NCI-H524 treated with DMSO at 0.1 percent for 48 hours (cell line): Measurements from ENCODE around the gene EYS.
"Not testable (repeated sequence)": the region's sequence is repeated elsewhere in the genome, so short reads cannot be mapped to it uniquely, and the experiment has no call there.

Source experiments
- DNase-seq: peaks from one replicate; lab custom pipeline; 2025; lab: John Stamatoyannopoulos, UW

EYS gene

GRCh38 chr6:63899550-63899949 is 1807.5 kb downstream of the EYS start:
- no peak for DNase-seq

GRCh38 chr6:63897952-63898351 is 1809.1 kb downstream of the EYS start:
- DNase-seq = no peak

GRCh38 chr6:63897459-63897858 is 1809.6 kb downstream of the EYS start:
- DNase-seq = no peak

- no peak for DNase-seq
Observed at GRCh38 chr6:63888416-63888815, 1818.6 kb downstream of the EYS start.

- not testable (repeated sequence) for DNase-seq
Observed at GRCh38 chr6:63887804-63888203, 1819.2 kb downstream of the EYS start.

GRCh38 chr6:63887002-63887751 is 1819.8 kb downstream of the EYS start:
- DNase-seq = no peak

- DNase-seq = no peak
Observed at GRCh38 chr6:63886341-63886740, 1820.7 kb downstream of the EYS start.

GRCh38 chr6:63883597-63883996 is 1823.4 kb downstream of the EYS start:
- DNase-seq = no peak

- DNase-seq = no peak
Observed at GRCh38 chr6:63882208-63882607, 1824.8 kb downstream of the EYS start.

GRCh38 chr6:63881791-63882190 is 1825.2 kb downstream of the EYS start:
- no peak for DNase-seq

- DNase-seq = no peak
Observed at GRCh38 chr6:63872233-63872632, 1834.8 kb downstream of the EYS start.

- no peak for DNase-seq
Observed at GRCh38 chr6:63868351-63868750, 1838.7 kb downstream of the EYS start.

- no peak for DNase-seq
Observed at GRCh38 chr6:63864671-63865318, 1842.2 kb downstream of the EYS start.

- no peak for DNase-seq
Observed at GRCh38 chr6:63864061-63864460, 1843.0 kb downstream of the EYS start.

GRCh38 chr6:63862486-63863198 is 1844.4 kb downstream of the EYS start:
- no peak for DNase-seq

- no peak for DNase-seq
Observed at GRCh38 chr6:63859528-63859927, 1847.5 kb downstream of the EYS start.

GRCh38 chr6:63858691-63859090 is 1848.3 kb downstream of the EYS start:
- DNase-seq = no peak

GRCh38 chr6:63856271-63856670 is 1850.8 kb downstream of the EYS start:
- no peak for DNase-seq

GRCh38 chr6:63844287-63844686 is 1862.7 kb downstream of the EYS start:
- no peak for DNase-seq

GRCh38 chr6:63839485-63839884 is 1867.5 kb downstream of the EYS start:
- DNase-seq = no peak

- DNase-seq = not testable (repeated sequence)
Observed at GRCh38 chr6:63828678-63829077, 1878.3 kb downstream of the EYS start.

- no peak for DNase-seq
Observed at GRCh38 chr6:63824722-63825121, 1882.3 kb downstream of the EYS start.

GRCh38 chr6:63821442-63821841 is 1885.6 kb downstream of the EYS start:
- DNase-seq = no peak
